Neural progenitor cell (in vitro differentiated cells): ENCODE results near the gene NEU2. TPM values are rescaled to one million over a fixed set of nuclear protein-coding genes. Genes with fewer than 3 reads are reported as not detected.

Source experiments
- DNase-seq: peaks from one replicate; pipeline ENCODE4 v3.0.0-alpha.2; 2016; ENCODE audit warnings: low spot score
- H2AFZ ChIP-seq: fragments of 200-600 bp; sonication (generic); replicated peaks from 2 replicates; pipeline ENCODE4 v1.6.1; 2016; ENCODE audit warnings: antibody characterized with exemption
- H3F3A ChIP-seq: fragments of 200-600 bp; sonication (generic); 2 replicates; pipeline ENCODE4 v1.6.1; 2016; ENCODE audit warnings: antibody characterized with exemption, low read depth
- H3K27ac ChIP-seq: fragments of 200-600 bp; sonication (generic); 2 replicates; pipeline ENCODE4 v1.5.1; 2016; ENCODE audit warnings: mild to moderate bottlenecking
- H3K27me3 ChIP-seq: fragments of 200-600 bp; sonication (generic); 2 replicates; pipeline ENCODE4 v1.6.1; 2016; ENCODE audit warnings: mild to moderate bottlenecking, moderate library complexity
- H3K36me3 ChIP-seq: fragments of 200-600 bp; sonication (generic); 2 replicates; pipeline ENCODE4 v1.5.1; 2016
- H3K4me1 ChIP-seq: fragments of 200-600 bp; sonication (generic); 2 replicates; pipeline ENCODE4 v1.6.1; 2016; ENCODE audit warnings: mixed run types
- H3K4me2 ChIP-seq: fragments of 200-600 bp; sonication (generic); 2 replicates; pipeline ENCODE4 v1.6.1; 2016
- H3K4me3 ChIP-seq: fragments of 200-600 bp; sonication (generic); 2 replicates; pipeline ENCODE4 v1.5.1; 2016
- H3K79me2 ChIP-seq: fragments of 200-600 bp; sonication (generic); 2 replicates; pipeline ENCODE4 v1.6.1; 2016; ENCODE audit warnings: low read depth
- H3K9ac ChIP-seq: fragments of 200-600 bp; sonication (generic); 2 replicates; pipeline ENCODE4 v1.6.1; 2016
- H3K9me3 ChIP-seq: fragments of 200-600 bp; sonication (generic); 2 replicates; pipeline ENCODE4 v1.5.1; 2016; ENCODE audit warnings: low read depth
- H4K20me1 ChIP-seq: fragments of 200-600 bp; sonication (generic); 2 replicates; pipeline ENCODE4 v1.6.1; 2016; ENCODE audit warnings: low read depth
- H3K27ac Mint-ChIP-seq: 3 replicates; pipeline ENCODE4 v1.8.0; 2021; ENCODE audit warnings: mixed read lengths
- H3K27me3 Mint-ChIP-seq: 2 replicates; pipeline ENCODE4 v1.8.0; 2022; ENCODE audit warnings: low read depth, mild to moderate bottlenecking, inconsistent platforms, moderate library complexity, mixed read lengths; ENCODE audit not compliant: insufficient read depth
- H3K36me3 Mint-ChIP-seq: 3 replicates; pipeline ENCODE4 v1.8.0; 2021; ENCODE audit warnings: mixed read lengths
- H3K4me1 Mint-ChIP-seq: 3 replicates; pipeline ENCODE4 v1.8.0; 2021; ENCODE audit warnings: mixed read lengths
- H3K4me3 Mint-ChIP-seq: 3 replicates; pipeline ENCODE4 v1.8.0; 2021; ENCODE audit warnings: mild to moderate bottlenecking, moderate library complexity, mixed read lengths
- H3K9me3 Mint-ChIP-seq: 3 replicates; pipeline ENCODE4 v1.8.0; 2020; ENCODE audit warnings: mixed read lengths
- CTCF ChIP-seq: fragments of 200-600 bp; sonication (generic); IDR thresholded peaks from 2 replicates; pipeline ENCODE4 v1.5.1; 2017; ENCODE audit warnings: antibody characterized with exemption, mild to moderate bottlenecking
- EZH2 ChIP-seq: fragments of 200-600 bp; sonication (generic); IDR thresholded peaks from 2 replicates; pipeline ENCODE4 v1.6.1; 2017; ENCODE audit warnings: antibody characterized with exemption, mild to moderate bottlenecking, moderate library complexity
- EZH2phosphoT487 ChIP-seq: fragments of 200-600 bp; sonication (generic); IDR thresholded peaks from 2 replicates; pipeline ENCODE4 v1.6.1; 2017; ENCODE audit warnings: antibody characterized with exemption
- total RNA-seq: library from RNA; depleted of rRNA; stranded (reverse); fragments of >200 nt; gene quantifications from 2 replicates; pipeline ENCODE4 v1.2.3, GENCODE V29; 2015; ENCODE audit warnings: low replicate concordance

NEU2 gene
- total RNA-seq, 1 donor from 2014 or later: not detected

GRCh38 chr2:233072838-233073237 lies 40.4 kb downstream of the NEU2 start:
- peaks cover 5% of the 10 kb centered on the region for H3K9me3 Mint-ChIP-seq
- H3K9me3 ChIP-seq: no peaks in the 10 kb centered on the region
- H3K27ac Mint-ChIP-seq: no peak overlapping the region
- no peaks in the 10 kb centered on the region for H3F3A ChIP-seq
- no peak overlapping the region for H3K4me3 ChIP-seq
- H3K27me3 ChIP-seq: no peaks in the 10 kb centered on the region
- H3K4me1 Mint-ChIP-seq: no peaks in the 10 kb centered on the region
- H4K20me1 ChIP-seq: no peaks in the 10 kb centered on the region
- H3K79me2 ChIP-seq: no peaks in the 10 kb centered on the region
- no peak overlapping the region for H3K4me3 Mint-ChIP-seq
- peaks cover 12% of the 10 kb centered on the region for H3K4me1 ChIP-seq
- H3K27me3 Mint-ChIP-seq: no peaks in the 10 kb centered on the region
- TF ChIP-seq CTCF (no peak), EZH2 (no peak), EZH2phosphoT487 (no peak)
- no peak overlapping the region for H3K27ac ChIP-seq
- no peak for DNase-seq
- H3K36me3 ChIP-seq: no peaks in the 10 kb centered on the region
- no peaks in the 10 kb centered on the region for H3K36me3 Mint-ChIP-seq
- no peak overlapping the region for H3K4me2 ChIP-seq
- H3K9ac ChIP-seq: no peak overlapping the region
- H2AFZ ChIP-seq: peak overlapping the region; percentile 23

GRCh38 chr2:233074106-233074505 lies 41.6 kb downstream of the NEU2 start:
- Histone ChIP-seq H3K36me3 (no peaks in the 10 kb centered on the region), H2AFZ (no peak overlapping the region), H3K9me3 (no peaks in the 10 kb centered on the region), H3F3A (no peaks in the 10 kb centered on the region), H3K4me1 (peaks cover 12% of the 10 kb centered on the region), H3K27ac (no peak overlapping the region), H3K79me2 (no peaks in the 10 kb centered on the region), H3K4me2 (no peak overlapping the region), H3K4me3 (no peak overlapping the region), H3K9ac (no peak overlapping the region), H3K27me3 (no peaks in the 10 kb centered on the region), H4K20me1 (no peaks in the 10 kb centered on the region)
- Mint-ChIP-seq H3K27me3 (no peaks in the 10 kb centered on the region), H3K4me1 (no peaks in the 10 kb centered on the region), H3K9me3 (peaks cover 5% of the 10 kb centered on the region), H3K36me3 (no peaks in the 10 kb centered on the region), H3K4me3 (no peak overlapping the region), H3K27ac (no peak overlapping the region)
- no peak for TF ChIP-seq EZH2phosphoT487
- TF ChIP-seq EZH2: no peak
- TF ChIP-seq CTCF: no peak
- DNase-seq: no peak

- H3K27me3 ChIP-seq: no peaks in the 10 kb centered on the region
- no peak overlapping the region for H3K9ac ChIP-seq
- no peak overlapping the region for H3K27ac Mint-ChIP-seq
- H3K4me3 Mint-ChIP-seq: no peak overlapping the region
- H3K27ac ChIP-seq: no peak overlapping the region
- DNase-seq: no peak
- no peaks in the 10 kb centered on the region for H3K79me2 ChIP-seq
- H3K36me3 Mint-ChIP-seq: no peaks in the 10 kb centered on the region
- H4K20me1 ChIP-seq: no peaks in the 10 kb centered on the region
- no peak for TF ChIP-seq EZH2
- no peak for TF ChIP-seq CTCF
- TF ChIP-seq EZH2phosphoT487: no peak
- H3K9me3 Mint-ChIP-seq: peaks cover 5% of the 10 kb centered on the region
- H3K4me1 ChIP-seq: peaks cover 12% of the 10 kb centered on the region
- H3K36me3 ChIP-seq: no peaks in the 10 kb centered on the region
- no peak overlapping the region for H3K4me3 ChIP-seq
- no peaks in the 10 kb centered on the region for H3K9me3 ChIP-seq
- H3K4me1 Mint-ChIP-seq: no peaks in the 10 kb centered on the region
- H3F3A ChIP-seq: no peaks in the 10 kb centered on the region
- no peaks in the 10 kb centered on the region for H3K27me3 Mint-ChIP-seq
- no peak overlapping the region for H3K4me2 ChIP-seq
- H2AFZ ChIP-seq: peak overlapping the region; percentile 91
Observed at GRCh38 chr2:233075141-233075965, 42.9 kb downstream of the NEU2 start.
